ENCODE data around the gene CALML5. TPM values are rescaled to one million over a fixed set of nuclear protein-coding genes. Genes with fewer than 3 reads are reported as not detected.
A peak's percentile ranks its signal among the peaks of the same experiment; 100 is the strongest.
"Not testable (repeated sequence)": the region's sequence is repeated elsewhere in the genome, so short reads cannot be mapped to it uniquely, and the experiment has no call there.

The CALML5 gene
- total and polyA plus RNA-seq, 9 of the 15 experiments (the other 6 are each of a cell fraction or from before 2014, with no cell fraction given): not detected

GRCh38 chr10:5475088-5475487 is 24.3 kb downstream of the CALML5 start:
- H2AFZ ChIP-seq (ENCODE audit: low read depth, low read length); CTCF ChIA-PET (ENCODE audit: low intra/inter-chr PET ratio); H3K9me1 ChIP-seq (ENCODE audit: control insufficient read depth, insufficient read depth, low read length); FAIRE-seq; BruUV-seq (replicated peaks); DNase-seq (ENCODE audit: extremely low read depth in 1 of 4, low spot score in 3 of 4); in situ Hi-C loops (cut with MboI); intact Hi-C loops (cut with micrococcal nuclease); H3K9me3 ChIP-seq (replicated peaks; ENCODE audit: control insufficient read depth, insufficient read depth, low read depth, low read length); H3K27me3 ChIP-seq (ENCODE audit: control insufficient read depth in 2 of 2, insufficient read depth in 2 of 2, low read length in 2 of 2); ATAC-seq; H4K20me1 ChIP-seq (replicated peaks; ENCODE audit: control insufficient read depth, insufficient read depth, low read length): not testable (repeated sequence)
- Histone ChIP-seq H3K4me2 (ENCODE audit: insufficient read depth, low read length) (peak overlapping the region; percentile 100), H3K27ac (ENCODE audit: extremely low read depth, low read depth, low read length) (peak overlapping the region; percentile 94), H3K4me1 (replicated peaks in 1 of 2; ENCODE audit: control insufficient read depth in 2 of 2, insufficient read depth in 2 of 2, low read length in 2 of 2) (peaks cover 15 to 31% of the 10 kb centered on the region in 2 experiments; a peak in 4 of 5 replicates), H3K4me3 (0 out of 2 replicates have a peak overlapping the region, but pooled peaks have one; percentile 14), H3K36me3 (ENCODE audit: control insufficient read depth, insufficient read depth, low read length) (peaks cover 15% of the 10 kb centered on the region; the same call in 2 of the 3 replicates), H3K79me2 (ENCODE audit: control insufficient read depth, insufficient read depth, low read length) (peaks cover 91% of the 10 kb centered on the region), H3K9ac (ENCODE audit: insufficient read depth in 1 of 2, low read depth in 2 of 2, low read length in 2 of 2) (peak overlapping the region; percentile 31 to 55; a peak in 3 of 4 replicates)
- POLR2A ChIA-PET: interaction anchor here (7.0 kb wide), 1 partner anchor 13 kb away, joined by 43 read pairs; no protein-coding TSS in a partner anchor
- TF ChIP-seq DMBX1 (CRISPR knock-in tag; IDR thresholded peaks at IDR 0.05; ENCODE audit: borderline replicate concordance) (peak; percentile 58; the same call in 1 of the 2 replicates), GATAD2A (IDR thresholded peaks at IDR 0.05) (peak; percentile 49; the same call in 1 of the 2 replicates), NFRKB (IDR thresholded peaks at IDR 0.05; ENCODE audit: low read depth) (peak; percentile 25; the same call in 1 of the 2 replicates)
- TF ChIP-seq, protein P1, sequence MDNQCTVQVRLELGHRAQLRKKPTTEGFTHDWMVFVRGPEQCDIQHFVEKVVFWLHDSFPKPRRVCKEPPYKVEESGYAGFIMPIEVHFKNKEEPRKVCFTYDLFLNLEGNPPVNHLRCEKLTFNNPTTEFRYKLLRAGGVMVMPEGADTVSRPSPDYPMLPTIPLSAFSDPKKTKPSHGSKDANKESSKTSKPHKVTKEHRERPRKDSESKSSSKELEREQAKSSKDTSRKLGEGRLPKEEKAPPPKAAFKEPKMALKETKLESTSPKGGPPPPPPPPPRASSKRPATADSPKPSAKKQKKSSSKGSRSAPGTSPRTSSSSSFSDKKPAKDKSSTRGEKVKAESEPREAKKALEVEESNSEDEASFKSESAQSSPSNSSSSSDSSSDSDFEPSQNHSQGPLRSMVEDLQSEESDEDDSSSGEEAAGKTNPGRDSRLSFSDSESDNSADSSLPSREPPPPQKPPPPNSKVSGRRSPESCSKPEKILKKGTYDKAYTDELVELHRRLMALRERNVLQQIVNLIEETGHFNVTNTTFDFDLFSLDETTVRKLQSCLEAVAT (IDR thresholded peaks at IDR 0.05): peak; percentile 78 to 80; a peak in 3 of 4 replicates
- TF ChIP-seq, protein P2, sequence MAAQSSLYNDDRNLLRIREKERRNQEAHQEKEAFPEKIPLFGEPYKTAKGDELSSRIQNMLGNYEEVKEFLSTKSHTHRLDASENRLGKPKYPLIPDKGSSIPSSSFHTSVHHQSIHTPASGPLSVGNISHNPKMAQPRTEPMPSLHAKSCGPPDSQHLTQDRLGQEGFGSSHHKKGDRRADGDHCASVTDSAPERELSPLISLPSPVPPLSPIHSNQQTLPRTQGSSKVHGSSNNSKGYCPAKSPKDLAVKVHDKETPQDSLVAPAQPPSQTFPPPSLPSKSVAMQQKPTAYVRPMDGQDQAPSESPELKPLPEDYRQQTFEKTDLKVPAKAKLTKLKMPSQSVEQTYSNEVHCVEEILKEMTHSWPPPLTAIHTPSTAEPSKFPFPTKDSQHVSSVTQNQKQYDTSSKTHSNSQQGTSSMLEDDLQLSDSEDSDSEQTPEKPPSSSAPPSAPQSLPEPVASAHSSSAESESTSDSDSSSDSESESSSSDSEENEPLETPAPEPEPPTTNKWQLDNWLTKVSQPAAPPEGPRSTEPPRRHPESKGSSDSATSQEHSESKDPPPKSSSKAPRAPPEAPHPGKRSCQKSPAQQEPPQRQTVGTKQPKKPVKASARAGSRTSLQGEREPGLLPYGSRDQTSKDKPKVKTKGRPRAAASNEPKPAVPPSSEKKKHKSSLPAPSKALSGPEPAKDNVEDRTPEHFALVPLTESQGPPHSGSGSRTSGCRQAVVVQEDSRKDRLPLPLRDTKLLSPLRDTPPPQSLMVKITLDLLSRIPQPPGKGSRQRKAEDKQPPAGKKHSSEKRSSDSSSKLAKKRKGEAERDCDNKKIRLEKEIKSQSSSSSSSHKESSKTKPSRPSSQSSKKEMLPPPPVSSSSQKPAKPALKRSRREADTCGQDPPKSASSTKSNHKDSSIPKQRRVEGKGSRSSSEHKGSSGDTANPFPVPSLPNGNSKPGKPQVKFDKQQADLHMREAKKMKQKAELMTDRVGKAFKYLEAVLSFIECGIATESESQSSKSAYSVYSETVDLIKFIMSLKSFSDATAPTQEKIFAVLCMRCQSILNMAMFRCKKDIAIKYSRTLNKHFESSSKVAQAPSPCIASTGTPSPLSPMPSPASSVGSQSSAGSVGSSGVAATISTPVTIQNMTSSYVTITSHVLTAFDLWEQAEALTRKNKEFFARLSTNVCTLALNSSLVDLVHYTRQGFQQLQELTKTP (IDR thresholded peaks at IDR 0.05; ENCODE audit: low read depth in 1 of 2, partially characterized antibody in 2 of 2): peak in 1 of 2 experiments; percentile 27
- WGBS (ENCODE audit: insufficient coverage, low coverage, missing lambda C conversion rate): 9% methylated on average over 3 of the region's 8 CpGs
